Measurements from ENCODE around the gene CLCN1. TPM values are rescaled to one million over a fixed set of nuclear protein-coding genes. Genes with fewer than 3 reads are reported as not detected.

Gene CLCN1
- total and polyA plus RNA-seq, 2 donors (not counting 3 experiments of a cell fraction or from before 2014, with no cell fraction given): not detected

- no peaks in the 10 kb centered on the region for H3K9me1 ChIP-seq (replicated peaks; ENCODE audit: control insufficient read depth, extremely low read depth, insufficient read depth, low read length)
- TF ChIP-seq GATA2 (IDR thresholded peaks at IDR 0.05; ENCODE audit: insufficient read depth, insufficient read length, low read depth, low read length) (peak; percentile 48), POLR2A (IDR thresholded peaks at IDR 0.05; ENCODE audit: low read depth, low read length) (no peak), POLR2AphosphoS5 (IDR thresholded peaks at IDR 0.05; ENCODE audit: insufficient read depth, low read depth, low read length) (peak; percentile 45), MYC (IDR thresholded peaks at IDR 0.05; ENCODE audit: low read depth, low read length) (no peak), CTCF (IDR thresholded peaks at IDR 0.05; ENCODE audit: extremely low read depth in 1 of 2, insufficient read depth in 1 of 2, low read depth in 1 of 2, low read length in 2 of 2) (peak in 1 of 2 donors; percentile 16), EZH2 (IDR thresholded peaks at IDR 0.05; ENCODE audit: borderline replicate concordance, low read depth, low read length, severe bottlenecking) (no peak), MAX (IDR thresholded peaks at IDR 0.05; ENCODE audit: insufficient read depth, insufficient read length) (no peak), FOS (IDR thresholded peaks at IDR 0.05; ENCODE audit: borderline replicate concordance, insufficient read depth, low read length) (peak; percentile 16), JUN (IDR thresholded peaks at IDR 0.05; ENCODE audit: borderline replicate concordance, insufficient read depth, insufficient read length, low read depth) (no peak)
- no peaks in the 10 kb centered on the region for H3K27me3 ChIP-seq (ENCODE audit: control insufficient read depth in 2 of 2, insufficient read depth in 2 of 2, low read length in 2 of 2)
- no peaks in the 10 kb centered on the region for H3K79me2 ChIP-seq (ENCODE audit: control insufficient read depth, insufficient read depth, low read length)
- intact Hi-C loops (cut with micrococcal nuclease): loop anchor here (2.0 kb wide), 1 partner anchor 61 kb away; no protein-coding TSS in a partner anchor
- no peaks in the 10 kb centered on the region for H3K36me3 ChIP-seq (ENCODE audit: control insufficient read depth in 2 of 2, extremely low read depth in 1 of 2, insufficient read depth in 2 of 2, low read length in 2 of 2)
- no peak overlapping the region for H3K27ac ChIP-seq (ENCODE audit: insufficient read depth, low read depth, low read length)
- H3K4me1 ChIP-seq (ENCODE audit: control insufficient read depth, extremely low read depth, insufficient read depth, low read length): peaks cover 28% of the 10 kb centered on the region
- BruUV-seq (replicated peaks): no TSS peak
- no peaks in the 10 kb centered on the region for H4K20me1 ChIP-seq (replicated peaks; ENCODE audit: control insufficient read depth, extremely low read depth, insufficient read depth, low read length)
- H2AFZ ChIP-seq (ENCODE audit: low read depth, low read length): no peak overlapping the region
- CTCF ChIA-PET: interaction anchor here (0.6 to 1.5 kb wide), 14 partner anchors 8 to 132 kb away, joined by 3 to 11 read pairs (median 4); partner anchors contain the start of gene CASP2
- H3K4me3 ChIP-seq (replicated peaks in 1 of 3; ENCODE audit: insufficient read depth in 1 of 3, low read depth in 1 of 3, low read length in 3 of 3): no peak overlapping the region
- H3K4me2 ChIP-seq (ENCODE audit: insufficient read depth, low read length): no peak overlapping the region
- peak; percentile 87 for DNase-seq (ENCODE audit: low read depth, low spot score)
- no peak overlapping the region for H3K9ac ChIP-seq (replicated peaks; ENCODE audit: extremely low read depth, insufficient read depth, low read length)
- POLR2A ChIA-PET: interaction anchor here (1.4 to 2.3 kb wide), 2 partner anchors 8 to 12 kb away, joined by 5 to 10 read pairs; no protein-coding TSS in a partner anchor
- H3K9me3 ChIP-seq (replicated peaks; ENCODE audit: control insufficient read depth, insufficient read depth, low read length): no peaks in the 10 kb centered on the region
- dilution Hi-C loops (cut with MboI; ENCODE audit: extremely low pct_ligation_motif_present, low sequenced_read_pairs): no loop called here
- FAIRE-seq: peak; percentile 88
Observed at GRCh38 chr7:143372070-143372469, 56.2 kb downstream of the CLCN1 start.
